ENCODE results near the gene CELA1. TPM values are rescaled to one million over a fixed set of nuclear protein-coding genes. Genes with fewer than 3 reads are reported as not detected.

The CELA1 gene
- total and polyA plus RNA-seq, 7 donors, result not detected

DNA sequence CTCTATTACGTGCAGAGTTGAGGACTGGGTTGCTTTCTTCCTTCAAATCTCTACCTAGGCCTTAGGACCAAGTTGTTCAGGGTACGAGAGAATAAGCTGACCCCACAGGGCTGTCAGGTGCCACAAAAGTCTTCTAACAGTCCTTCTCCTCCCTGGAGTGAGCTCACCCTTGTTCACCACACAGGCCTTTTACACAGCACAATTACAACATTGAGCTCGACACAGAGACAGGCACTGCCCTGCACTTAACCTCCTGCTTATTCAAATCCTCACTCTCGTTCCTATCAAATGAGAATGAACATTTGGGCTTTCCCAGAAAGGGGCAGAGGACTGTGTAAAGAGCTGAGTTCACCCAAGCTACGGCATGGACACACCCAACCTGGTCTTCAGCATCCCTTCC, 42.4 kb upstream of the CELA1 start:
- Histone ChIP-seq H3K4me3 (no peak overlapping the region), H3K27ac (no peak overlapping the region), H3K4me1 (peaks cover 3% of the 10 kb centered on the region), H3K27me3 (ENCODE audit: insufficient read depth in 3 of 3, low read length in 2 of 3) (peaks cover 0 to 35% (median 10%) of the 10 kb centered on the region in 3 donors), H3K9me3 (no peaks in the 10 kb centered on the region), H3K36me3 (ENCODE audit: insufficient read depth in 1 of 2, low read depth in 1 of 2) (no peaks in the 10 kb centered on the region)
- WGBS, 3 donors, result 90 to 95% (median 90%) methylated on average over 5 of the region's 5 CpGs
- TF ChIP-seq, protein P1, sequence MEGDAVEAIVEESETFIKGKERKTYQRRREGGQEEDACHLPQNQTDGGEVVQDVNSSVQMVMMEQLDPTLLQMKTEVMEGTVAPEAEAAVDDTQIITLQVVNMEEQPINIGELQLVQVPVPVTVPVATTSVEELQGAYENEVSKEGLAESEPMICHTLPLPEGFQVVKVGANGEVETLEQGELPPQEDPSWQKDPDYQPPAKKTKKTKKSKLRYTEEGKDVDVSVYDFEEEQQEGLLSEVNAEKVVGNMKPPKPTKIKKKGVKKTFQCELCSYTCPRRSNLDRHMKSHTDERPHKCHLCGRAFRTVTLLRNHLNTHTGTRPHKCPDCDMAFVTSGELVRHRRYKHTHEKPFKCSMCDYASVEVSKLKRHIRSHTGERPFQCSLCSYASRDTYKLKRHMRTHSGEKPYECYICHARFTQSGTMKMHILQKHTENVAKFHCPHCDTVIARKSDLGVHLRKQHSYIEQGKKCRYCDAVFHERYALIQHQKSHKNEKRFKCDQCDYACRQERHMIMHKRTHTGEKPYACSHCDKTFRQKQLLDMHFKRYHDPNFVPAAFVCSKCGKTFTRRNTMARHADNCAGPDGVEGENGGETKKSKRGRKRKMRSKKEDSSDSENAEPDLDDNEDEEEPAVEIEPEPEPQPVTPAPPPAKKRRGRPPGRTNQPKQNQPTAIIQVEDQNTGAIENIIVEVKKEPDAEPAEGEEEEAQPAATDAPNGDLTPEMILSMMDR (IDR thresholded peaks at IDR 0.05), result no peak
- ATAC-seq (no peak), DNase-seq (no peak)
- intact Hi-C loops (cut with DNase I), result no loop called here

DNA sequence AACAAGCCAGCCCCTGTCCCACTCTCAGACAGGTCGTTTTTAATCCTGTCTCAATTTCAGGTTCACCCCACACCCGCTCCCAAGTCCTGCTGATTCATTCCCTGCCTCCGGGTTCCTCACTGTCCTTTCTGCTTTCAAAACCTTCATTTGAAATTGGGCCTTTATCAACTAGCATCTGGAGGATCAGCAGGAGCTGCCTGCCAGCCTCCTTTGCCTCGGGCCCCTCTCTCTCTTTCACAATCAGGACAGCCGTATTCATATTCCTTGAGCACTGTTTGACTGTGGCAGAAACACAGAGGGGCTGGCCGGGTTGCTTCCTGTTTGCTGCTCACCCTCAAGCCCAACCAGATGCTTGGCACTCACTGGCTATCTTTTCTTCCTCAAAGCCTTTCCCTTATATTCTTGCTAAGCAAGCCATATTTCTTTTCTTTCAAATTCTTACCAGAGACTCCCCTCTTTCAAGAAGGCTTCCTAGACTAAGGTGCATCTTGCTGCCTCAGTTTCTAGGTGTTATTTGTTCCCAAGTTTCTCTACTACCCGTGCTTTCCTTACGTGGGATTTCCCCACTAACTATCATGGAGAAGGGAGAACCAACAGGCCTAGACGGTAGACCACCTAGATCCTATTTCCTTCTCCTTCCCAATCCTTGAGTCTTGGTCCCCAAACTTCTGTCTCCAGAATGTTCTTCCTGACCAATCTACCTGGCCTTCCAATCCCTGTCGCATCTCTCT, 41.8 kb upstream of the CELA1 start:
- no peak for ATAC-seq
- H3K27ac ChIP-seq, result no peak overlapping the region

DNA sequence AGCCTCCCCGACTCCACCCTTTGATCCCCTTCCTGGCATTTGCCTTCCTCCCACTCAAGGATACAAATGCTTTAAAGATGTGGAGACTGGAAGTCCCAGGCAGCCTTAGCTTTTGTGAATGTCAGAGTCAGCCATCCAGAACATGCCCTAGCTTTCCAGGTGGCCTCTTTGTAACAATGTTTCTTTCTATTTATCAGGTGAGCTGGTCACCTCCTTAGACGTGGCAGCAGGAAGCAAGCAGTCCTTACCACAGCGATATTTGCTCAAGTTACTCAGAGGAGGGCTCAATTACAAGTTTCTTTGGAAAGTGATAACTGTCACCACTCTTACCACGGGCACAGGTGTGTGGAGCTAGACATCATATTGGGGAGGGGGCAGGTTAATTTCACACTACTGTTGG, 39.9 kb upstream of the CELA1 start:
- intact Hi-C loops (cut with DNase I), result no loop called here
- 65 to 70% (median 70%) methylated on average over 4 of the region's 4 CpGs for WGBS, 3 donors
- no peak overlapping the region for H3K27ac ChIP-seq
- peaks cover 0 to 11% (median 4%) of the 10 kb centered on the region in 3 donors for H3K27me3 ChIP-seq (ENCODE audit: insufficient read depth in 3 of 3, low read length in 2 of 3)
- H3K36me3 ChIP-seq (ENCODE audit: insufficient read depth in 1 of 2, low read depth in 1 of 2), result no peaks in the 10 kb centered on the region
- no peaks in the 10 kb centered on the region for H3K9me3 ChIP-seq
- no peak for ATAC-seq
- no peak for DNase-seq
- TF ChIP-seq, protein P1 (IDR thresholded peaks at IDR 0.05), result no peak
- H3K4me3 ChIP-seq, result no peak overlapping the region
- H3K4me1 ChIP-seq, result no peaks in the 10 kb centered on the region

More for the DNA sequence above, 41.8 kb upstream of the CELA1 start:
- no peak for DNase-seq
- TF ChIP-seq, protein P1 (IDR thresholded peaks at IDR 0.05), result no peak
- H3K9me3 ChIP-seq, result no peaks in the 10 kb centered on the region
- no peaks in the 10 kb centered on the region for H3K36me3 ChIP-seq (ENCODE audit: insufficient read depth in 1 of 2, low read depth in 1 of 2)
- intact Hi-C loops (cut with DNase I), result no loop called here
- peaks cover 0 to 30% (median 10%) of the 10 kb centered on the region in 3 donors for H3K27me3 ChIP-seq (ENCODE audit: insufficient read depth in 3 of 3, low read length in 2 of 3)
- peaks cover 3% of the 10 kb centered on the region for H3K4me1 ChIP-seq
- WGBS, 3 donors, result 58 to 66% (median 63%) methylated on average over 10 of the region's 10 CpGs
- H3K4me3 ChIP-seq, result no peak overlapping the region

DNA sequence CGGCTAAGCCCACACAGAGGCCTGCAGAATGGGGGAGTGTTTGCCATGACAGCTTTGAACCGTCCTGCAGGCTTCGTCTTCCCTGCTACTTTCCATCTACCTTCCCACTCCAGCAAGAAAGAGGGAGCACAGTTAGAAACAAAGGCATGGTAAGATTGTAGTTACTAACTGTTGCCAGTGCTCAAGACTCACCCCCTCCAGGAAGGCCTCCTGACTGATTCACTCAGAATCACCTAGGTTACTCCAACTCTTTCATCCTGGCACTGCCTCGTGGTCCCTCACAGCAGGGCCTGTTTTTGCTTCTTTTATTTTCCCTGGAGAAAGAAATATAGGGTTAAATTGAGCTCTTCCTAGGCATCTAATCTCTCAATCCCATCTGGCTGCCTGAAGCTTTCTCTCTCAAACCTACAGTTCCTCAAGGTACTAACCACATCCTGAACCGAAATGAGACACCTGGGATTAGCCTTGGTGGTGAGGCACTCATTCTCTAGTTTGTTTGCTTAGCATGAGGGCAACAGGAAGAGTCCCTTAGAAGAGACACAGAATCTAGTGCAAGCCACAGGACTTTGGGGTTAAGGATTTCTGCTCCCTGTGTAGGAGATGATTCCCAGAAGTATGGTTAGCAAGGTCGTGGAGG, 36.9 kb upstream of the CELA1 start:
- no peaks in the 10 kb centered on the region for H3K9me3 ChIP-seq
- H3K36me3 ChIP-seq (ENCODE audit: insufficient read depth in 1 of 2, low read depth in 1 of 2), result no peaks in the 10 kb centered on the region
- no peak for DNase-seq
- ATAC-seq, result no peak
- no peaks in the 10 kb centered on the region for H3K27me3 ChIP-seq (ENCODE audit: insufficient read depth in 3 of 3, low read length in 2 of 3)
- H3K4me1 ChIP-seq, result no peaks in the 10 kb centered on the region
- 64 to 70% (median 65%) methylated on average over 6 of the region's 6 CpGs for WGBS, 3 donors
- intact Hi-C loops (cut with DNase I), result no loop called here
- H3K27ac ChIP-seq, result no peak overlapping the region
- H3K4me3 ChIP-seq, result no peak overlapping the region
- TF ChIP-seq, protein P1 (IDR thresholded peaks at IDR 0.05), result no peak
